Measurements from ENCODE around the gene AGPAT3.
"Not testable (repeated sequence)": the region's sequence is repeated elsewhere in the genome, so short reads cannot be mapped to it uniquely, and the experiment has no call there.

AGPAT3 gene

DNA sequence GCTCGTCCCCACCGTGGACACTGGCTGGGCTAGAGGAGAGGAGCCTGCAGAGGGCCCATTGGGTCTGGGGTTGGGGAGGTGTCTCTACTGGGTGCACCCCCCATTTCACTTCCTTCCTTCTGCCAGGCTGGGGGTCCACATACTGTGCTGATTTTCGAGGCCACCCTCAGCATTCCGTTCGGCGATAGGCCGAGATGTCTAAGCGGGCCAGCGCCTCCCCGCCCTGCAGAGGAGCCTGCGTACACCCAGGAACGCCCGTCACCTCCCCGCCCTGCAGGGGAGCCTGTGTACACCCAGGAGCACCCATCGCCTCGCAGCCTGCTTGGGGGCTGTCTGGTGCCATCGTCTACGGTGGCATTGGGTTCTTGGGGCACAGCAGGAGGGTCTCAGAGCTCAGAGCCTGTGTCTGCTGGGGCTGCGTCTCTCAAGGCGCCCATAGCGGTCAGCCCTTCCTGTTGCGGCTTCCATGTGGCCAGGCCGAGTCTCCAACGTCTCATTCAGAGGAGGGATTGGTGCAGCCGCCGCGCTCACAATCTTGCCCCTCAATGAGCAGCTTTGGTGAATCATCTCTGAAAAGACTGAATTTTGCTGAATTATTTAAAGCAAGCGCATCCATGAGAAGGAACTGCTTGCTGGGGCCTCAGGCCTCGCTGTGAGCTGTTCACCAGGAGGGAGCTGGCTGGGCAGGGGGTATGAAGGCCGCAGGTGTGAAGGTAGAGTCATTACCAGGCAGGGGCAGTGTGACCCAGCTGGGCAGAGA lies 30.7 kb upstream of the AGPAT3 start:
- no peak for DNase-seq (ENCODE audit: low read depth)

DNA sequence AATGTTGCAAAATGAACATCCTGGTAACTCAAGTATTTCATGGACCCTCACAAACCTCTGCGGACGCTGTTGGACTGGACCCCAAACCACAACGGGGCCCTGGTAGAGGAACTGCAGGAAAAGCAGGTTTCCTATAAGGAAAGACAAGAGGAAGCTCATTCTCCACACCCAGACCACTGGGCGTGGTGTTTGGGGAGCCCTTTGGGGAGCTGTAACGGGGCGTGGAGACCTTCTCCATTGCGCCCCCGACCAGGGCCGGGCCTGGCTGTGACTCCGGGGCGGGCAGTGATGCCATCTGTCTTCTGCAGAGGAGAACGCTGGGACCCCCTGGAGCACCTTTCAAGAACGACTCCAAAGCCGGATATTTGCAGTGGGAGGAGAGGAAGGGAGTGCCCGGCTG lies 30.0 kb upstream of the AGPAT3 start:
- no peak for DNase-seq (ENCODE audit: low read depth)

DNA sequence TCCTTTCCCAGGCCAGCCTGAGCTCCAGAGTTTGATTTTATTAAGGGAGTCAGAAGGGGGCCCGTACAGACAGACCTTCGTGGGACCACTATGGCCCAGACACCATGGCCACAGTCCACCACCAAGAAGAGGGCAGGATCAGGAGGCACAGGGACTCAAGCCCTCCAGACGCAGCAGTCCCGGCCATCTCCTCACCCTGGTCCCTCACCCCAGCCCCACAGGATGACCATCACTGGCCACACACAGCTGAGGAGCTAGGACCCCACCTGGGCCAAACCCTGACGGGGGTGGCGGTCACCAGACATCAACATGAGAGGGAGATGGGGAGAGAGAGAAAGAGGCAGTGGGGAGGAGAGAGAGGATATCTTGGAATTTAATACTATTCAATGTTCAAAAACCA lies 29.2 kb upstream of the AGPAT3 start:
- DNase-seq (ENCODE audit: low read depth) = no peak

GRCh38 chr21:43836616-43837015 lies 28.4 kb upstream of the AGPAT3 start:
- DNase-seq (ENCODE audit: low read depth) = no peak

DNA sequence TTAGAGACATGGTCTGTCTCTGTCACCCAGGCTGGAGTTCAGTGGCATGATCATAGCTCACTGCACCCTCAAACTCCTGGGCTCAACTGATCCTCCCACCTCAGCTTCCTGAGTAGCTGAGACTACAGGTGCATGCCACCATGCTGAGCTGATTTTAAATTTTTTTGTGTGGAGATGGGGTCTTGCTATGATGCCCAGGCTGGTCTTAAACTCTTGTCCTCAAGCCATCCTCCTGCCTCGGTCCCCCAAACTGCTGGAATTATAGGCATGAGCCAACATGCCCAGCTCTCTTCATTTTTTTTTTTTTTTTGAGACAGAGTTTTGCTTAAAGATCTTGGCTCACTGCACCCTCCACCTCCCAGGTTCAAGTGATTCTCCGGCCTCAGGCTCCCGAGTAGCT lies 24.8 kb upstream of the AGPAT3 start:
- no peak for DNase-seq (ENCODE audit: low read depth)

DNA sequence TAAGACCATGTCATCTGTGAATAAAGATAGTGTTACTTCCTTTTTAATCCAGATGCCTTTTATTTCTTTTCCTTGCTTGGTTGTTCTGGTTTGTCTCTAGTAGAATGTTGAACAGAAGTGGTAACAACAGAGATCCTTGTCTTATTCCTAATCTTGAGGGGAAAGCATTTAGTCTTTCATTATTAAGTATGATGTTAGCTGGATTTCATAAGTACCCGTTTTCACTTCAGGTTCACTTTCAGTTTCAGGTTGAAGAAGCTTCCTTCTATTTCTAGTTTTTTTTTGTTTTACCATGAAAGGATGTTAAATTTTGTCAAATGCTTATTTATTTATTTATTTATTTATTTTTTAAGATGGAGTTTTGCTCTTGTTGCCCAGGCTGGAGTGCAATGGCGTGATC lies 22.3 kb upstream of the AGPAT3 start:
- DNase-seq (ENCODE audit: low read depth) = no peak

DNA sequence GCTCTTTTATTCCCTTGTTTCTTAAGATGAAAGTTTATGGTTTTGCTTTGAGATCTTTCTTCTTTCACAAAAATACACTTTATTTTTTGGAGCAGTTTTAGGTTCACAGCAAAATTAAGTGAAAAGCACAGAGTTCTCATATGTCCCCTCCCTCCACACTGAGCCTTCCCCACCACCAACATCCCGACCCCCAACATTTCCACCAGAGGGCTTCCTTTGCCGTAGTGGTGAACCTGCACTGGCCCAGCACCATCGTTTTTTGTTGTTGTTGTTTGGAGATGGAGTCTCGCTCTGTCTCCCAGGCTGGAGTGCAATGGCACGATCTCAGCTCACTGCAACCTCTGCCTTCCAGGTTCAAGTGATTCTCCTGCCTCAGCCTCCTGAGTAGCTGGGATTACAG lies 20.1 kb upstream of the AGPAT3 start:
- not testable (repeated sequence) for DNase-seq (ENCODE audit: low read depth)

DNA sequence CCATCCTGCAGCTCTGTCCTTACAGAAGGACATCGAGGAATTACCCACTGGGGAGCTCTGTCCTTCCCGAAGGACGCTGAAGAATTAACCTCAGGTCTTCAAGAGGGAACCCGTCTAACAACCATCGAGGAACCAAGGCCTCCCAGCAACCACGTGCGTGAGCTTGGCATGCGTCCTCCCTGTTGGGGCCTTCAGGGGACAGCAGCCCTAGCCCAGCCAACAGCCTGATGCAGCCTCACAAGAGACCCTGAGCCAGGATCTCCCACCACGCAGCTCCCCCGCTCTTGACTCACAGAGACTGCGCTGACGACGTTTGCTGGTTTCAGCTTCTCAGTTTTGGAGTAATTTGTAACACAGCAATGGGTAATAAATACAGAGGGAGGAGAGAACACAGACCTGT lies 19.6 kb upstream of the AGPAT3 start:
- DNase-seq (ENCODE audit: low read depth) = no peak

- DNase-seq (ENCODE audit: low read depth) = no peak
Measured at GRCh38 chr21:43846430-43846829, 18.6 kb upstream of the AGPAT3 start.

DNA sequence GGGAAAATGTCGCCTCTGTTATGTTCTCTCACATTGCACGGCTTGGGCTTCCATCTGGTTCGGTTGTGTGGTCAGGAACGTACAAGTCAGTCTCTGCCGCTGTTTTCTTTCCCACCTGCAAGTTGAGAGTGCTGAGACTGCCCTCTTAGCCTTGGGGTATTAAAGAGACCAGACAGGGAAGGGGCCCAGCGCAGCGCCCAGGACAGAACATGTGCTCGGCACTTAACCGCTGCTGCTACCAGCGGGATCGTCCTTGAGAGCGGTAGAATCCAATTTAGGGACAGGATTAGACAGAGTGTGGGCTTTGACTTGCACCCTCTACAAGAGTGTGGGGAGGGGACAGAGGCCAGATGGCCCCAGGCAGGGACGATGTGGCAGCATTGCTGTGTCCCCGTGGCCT lies 17.7 kb upstream of the AGPAT3 start:
- no peak for DNase-seq (ENCODE audit: low read depth)

- DNase-seq (ENCODE audit: low read depth) = no peak
Measured at GRCh38 chr21:43848771-43849170, 16.3 kb upstream of the AGPAT3 start.

DNA sequence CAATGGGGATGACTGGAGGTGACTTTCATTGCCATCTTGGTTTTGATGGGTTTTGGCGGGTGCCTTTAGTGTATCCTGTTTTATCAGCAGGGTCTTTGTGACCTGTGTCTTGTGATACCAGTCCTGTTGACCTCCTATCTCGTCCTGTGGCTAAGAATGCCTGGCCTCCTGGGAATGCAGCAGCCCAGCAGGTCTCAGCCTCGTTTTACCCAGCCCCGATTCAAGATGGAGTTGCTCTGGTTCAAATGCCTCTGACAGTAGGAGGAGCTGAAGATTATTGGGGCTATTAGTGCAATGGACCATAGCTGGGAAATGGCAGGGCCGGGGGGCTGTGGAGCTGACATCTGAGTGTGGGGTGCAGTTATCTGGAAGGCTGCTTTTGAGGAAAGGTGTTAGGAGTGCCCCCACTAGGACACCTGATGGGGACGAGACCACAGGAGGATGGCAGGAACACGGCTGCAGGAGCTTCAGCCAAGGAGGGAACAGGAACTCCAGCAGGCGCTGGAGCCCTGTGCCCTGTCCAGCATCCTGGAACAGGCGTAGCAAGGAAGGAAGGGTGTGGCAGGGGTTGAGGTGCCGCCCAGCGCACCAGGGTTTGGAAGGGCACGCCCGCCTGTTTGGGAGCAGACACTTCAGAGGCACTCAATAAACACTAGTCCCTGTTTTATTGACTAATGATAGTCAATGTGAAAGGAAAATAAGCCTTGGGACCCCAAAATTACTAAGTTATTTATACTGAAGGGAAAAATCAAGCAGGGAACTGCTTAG lies 15.3 kb upstream of the AGPAT3 start:
- DNase-seq (ENCODE audit: low read depth) = no peak

DNA sequence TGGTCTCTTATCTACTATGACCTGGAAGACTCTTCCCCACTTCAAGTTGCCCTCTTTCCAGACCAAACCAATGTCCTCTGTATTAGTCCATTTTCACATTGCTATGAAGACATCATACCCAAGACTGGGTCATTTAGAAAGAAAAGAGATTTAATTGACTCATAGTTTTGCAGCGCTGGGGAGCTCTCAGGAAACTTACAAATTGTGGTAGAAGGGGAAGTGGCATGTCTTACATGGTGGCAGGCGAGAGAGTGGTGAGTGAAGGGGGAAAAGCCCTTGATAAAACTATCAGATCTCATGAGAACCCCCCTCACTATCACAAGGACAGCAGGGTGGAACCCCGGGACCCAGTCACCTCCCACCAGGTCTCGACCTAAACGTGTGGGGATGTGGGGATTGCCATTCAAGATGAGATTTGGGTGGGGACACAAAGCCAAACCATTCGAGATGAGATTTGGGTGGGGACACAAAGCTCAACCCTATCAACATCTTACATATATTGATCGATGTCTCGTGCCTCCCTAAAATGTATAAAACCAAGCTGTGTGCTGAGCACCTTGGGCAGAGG lies 14.2 kb upstream of the AGPAT3 start:
- no peak for DNase-seq (ENCODE audit: low read depth)

DNA sequence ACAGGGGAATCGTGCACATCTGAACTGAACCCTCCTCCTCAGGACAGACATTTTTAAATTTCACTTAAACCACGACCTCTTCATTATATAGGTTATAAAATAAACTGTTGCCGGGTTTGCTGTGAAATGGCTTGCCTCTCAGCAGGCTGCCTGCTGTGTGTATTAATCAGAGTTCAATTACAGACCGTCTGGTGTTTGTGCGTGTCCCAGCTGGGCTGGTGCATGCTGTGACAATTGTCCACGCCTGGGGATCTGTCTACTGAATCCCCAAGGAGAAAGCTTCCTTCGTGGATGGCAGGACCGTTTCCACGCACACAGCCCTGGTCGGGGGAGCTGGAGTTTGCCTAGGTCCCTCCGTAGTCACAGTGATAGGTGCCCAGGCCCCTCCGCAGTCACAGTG lies 13.4 kb upstream of the AGPAT3 start:
- DNase-seq (ENCODE audit: low read depth) = no peak

DNA sequence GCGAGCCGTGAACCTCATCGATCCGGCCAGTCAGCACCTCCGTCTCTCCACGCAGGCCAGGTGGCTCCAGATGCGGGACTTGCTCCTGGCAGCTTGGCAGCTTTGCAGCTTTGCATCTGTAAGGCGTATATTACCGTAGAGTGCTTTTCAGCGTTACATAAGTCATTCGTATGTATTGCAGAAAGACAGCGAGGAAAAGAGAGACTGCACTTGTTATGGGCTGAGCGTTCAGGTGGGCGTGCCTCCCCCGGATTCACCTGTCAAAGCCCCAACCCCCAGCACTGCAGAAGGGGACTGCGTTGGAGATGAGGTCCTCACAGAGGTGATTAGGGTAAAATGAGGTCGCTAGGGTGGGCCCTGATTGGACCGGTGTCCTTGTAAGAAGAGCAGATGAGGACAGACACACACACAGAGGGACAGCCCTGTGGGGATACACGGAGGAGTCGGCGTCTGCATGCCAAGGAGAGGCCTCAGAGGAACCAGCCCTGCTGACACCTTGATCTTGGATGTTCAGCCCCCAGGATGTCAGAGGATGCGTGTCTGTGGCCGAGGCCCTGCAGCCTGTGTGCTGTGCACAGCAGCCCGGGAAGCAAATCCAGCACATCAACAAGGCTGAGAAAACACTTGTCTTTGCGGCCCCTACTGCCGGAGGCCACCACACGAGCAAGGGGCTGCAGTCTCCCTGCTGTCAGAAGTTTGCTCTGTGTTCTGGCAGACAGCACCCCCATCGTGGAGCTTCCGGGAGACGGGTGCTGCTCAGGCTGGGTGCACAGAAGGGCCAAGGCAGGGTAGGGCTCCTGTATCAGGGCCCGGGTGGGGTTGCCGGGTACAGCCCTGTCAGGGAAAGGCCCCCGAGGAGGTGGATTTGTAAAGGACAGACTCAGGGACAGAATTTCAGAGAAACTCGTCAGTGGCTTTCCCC lies 10.9 kb upstream of the AGPAT3 start:
- DNase-seq (ENCODE audit: low read depth) = no peak

DNA sequence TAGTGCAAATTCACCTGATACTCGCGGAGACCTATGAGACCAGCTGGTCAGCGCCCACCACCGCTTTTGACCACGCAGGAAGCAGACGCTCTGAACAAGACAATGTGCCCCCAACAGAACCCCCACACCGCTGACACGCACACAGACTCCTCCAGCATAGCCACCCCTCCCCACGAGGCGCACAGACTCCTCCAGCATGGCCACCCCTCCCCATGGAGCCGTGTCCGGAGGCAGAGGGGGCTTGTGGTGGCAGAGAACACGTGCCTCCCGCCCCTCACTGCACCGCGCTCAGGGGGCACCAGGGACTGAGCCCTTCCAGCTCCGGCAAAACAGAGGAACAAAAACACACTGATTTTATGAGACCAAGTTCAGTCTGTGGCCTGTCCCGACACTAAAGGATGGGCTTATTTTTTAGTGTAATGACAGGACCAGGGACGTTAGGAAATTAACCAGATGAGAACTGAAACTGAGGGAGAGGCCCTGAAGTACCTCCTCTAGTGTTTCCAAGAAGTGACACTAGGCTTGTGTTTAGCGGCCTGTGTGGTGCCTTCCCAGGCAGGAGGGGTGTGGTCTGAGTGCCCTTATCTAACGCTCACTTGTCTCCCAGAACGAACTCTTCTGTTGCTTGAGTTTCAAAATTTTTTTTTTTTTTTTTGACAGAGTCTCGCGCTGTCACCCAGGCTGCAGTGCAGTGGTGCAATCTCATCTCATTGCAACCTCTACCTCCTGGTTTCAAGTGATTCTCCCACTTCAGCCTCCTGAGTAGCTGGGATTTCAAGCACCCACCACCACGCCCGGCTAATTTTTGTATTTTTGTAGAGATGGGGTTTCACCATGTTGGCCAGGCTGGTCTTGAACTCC lies 10.0 kb upstream of the AGPAT3 start:
- no peak for DNase-seq (ENCODE audit: low read depth)

- no peak for DNase-seq (ENCODE audit: low read depth)
Measured at GRCh38 chr21:43855955-43856354, 9.1 kb upstream of the AGPAT3 start.

DNA sequence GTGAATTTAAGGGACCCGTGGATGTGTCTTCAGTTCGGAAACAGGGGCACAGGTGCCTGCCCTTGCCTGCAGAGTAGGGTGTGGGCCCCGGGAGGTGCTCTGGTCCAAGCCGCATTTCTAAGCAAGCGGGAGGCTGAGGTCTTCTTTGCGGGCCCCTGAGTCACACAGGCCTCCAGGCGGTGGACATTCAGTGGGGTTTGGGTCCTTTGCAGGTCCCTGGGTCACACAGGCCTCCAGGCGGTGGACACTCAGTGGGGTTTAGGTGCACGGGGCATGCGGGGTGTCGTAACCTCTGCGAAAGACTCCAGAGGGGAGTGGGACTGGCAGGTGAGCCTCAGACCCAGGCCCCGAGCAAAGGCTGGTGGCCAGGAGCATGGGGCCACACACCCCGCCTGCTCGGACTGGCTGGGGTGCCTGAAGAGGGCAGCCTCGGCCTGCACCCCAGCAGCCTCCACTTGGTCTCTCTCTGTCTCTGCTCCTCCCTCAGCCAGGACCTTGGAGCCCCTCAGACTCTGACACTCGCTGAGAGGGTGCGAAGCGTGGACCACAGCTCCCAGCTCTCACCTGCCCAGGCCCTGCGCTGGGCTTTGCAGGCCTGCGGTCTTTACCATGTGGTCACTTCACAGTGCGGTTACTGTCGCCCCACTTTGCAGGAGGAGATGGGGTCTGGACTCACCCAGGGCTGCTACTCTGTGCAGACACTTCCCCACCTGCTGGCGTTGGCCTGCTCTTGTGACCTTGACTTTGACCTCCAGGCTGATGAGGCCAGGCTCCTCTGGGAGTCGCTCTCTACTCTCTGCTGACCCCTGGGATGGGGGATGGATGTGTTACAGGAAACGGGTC lies 6.0 kb upstream of the AGPAT3 start:
- no peak for DNase-seq (ENCODE audit: low read depth)

DNA sequence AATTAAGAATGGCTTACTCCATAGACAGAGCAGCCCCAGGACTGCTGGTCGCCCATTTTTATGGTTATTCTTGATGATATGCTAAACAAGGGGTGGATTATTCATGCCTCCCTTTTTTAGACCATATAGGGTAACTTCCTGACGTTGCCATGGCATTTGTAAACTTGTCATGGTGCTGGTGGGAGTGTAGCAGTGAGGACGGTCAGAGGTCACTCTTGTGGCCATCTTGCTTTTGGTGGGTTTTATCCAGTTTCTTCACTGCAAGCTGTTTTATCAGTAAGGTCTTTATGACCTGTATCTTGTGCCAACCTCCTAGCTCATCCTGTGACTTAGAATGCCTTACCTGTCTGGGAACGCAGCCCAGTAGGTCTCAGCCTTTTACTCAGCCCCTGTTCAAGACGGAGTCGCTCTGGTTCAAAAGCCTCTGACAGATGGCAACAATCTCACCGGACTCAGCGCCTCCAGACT lies 5.2 kb upstream of the AGPAT3 start:
- no peak for DNase-seq (ENCODE audit: low read depth)

DNA sequence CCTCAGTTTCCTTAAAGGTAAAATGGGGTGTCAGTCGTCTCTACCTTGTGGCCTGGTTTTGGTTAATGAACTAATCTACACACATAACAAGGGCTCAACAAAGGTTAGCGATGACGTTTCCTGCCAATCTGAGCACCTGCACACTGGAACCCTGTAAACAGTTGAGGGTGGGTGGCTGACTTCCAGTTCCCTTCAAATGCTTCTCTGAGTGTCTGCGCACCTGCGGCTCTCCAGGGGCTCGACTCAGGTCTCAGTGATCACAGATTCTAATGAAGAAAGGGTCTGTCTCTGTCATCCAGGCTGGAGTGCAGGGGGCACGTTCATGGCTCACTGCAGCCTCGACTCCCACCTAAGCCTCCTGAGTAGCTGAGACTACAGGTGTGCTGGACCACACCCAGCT lies 3.3 kb upstream of the AGPAT3 start:
- no peak for DNase-seq (ENCODE audit: low read depth)
